ENCODE measurements around the gene KCNN2. TPM values are rescaled to one million over a fixed set of nuclear protein-coding genes. Genes with fewer than 3 reads are reported as not detected.
A peak's percentile ranks its signal among the peaks of the same experiment; 100 is the strongest.

Gene KCNN2
- polyA plus RNA-seq, 1 experiment: 4.6 TPM

DNA sequence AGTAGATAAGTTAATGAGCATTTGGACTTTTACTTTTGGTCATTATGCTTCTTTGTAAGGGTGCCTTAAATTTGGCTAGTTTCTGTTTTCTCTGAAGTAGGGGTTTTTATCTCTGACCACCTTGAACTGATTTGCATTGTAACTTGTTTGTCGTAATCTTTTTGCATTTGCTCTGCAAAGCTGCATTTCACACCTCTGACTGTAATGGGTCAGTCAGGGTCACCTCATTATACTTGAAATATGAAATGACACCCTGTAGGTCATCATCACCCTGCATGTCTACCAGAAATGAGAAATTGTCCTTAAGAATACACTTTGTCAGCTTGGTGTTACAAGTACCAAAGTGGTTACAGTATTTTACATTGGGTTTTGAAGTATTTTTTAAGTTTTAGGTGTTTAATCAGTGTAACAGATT lies 74.0 kb downstream of the KCNN2 start:
- no peaks in the 10 kb centered on the region for H3K36me3 ChIP-seq (ENCODE audit: control insufficient read depth, insufficient read depth, low read length)
- no peak for DNase-seq (ENCODE audit: low read depth)
- ChIA-PET POLR2A (no interaction called here), CTCF (interaction anchor here (0.8 to 5.7 kb wide), 2 partner anchors 10 to 13 kb away, joined by 3 to 35 read pairs; no protein-coding TSS in a partner anchor)
- TF ChIP-seq, protein P1, sequence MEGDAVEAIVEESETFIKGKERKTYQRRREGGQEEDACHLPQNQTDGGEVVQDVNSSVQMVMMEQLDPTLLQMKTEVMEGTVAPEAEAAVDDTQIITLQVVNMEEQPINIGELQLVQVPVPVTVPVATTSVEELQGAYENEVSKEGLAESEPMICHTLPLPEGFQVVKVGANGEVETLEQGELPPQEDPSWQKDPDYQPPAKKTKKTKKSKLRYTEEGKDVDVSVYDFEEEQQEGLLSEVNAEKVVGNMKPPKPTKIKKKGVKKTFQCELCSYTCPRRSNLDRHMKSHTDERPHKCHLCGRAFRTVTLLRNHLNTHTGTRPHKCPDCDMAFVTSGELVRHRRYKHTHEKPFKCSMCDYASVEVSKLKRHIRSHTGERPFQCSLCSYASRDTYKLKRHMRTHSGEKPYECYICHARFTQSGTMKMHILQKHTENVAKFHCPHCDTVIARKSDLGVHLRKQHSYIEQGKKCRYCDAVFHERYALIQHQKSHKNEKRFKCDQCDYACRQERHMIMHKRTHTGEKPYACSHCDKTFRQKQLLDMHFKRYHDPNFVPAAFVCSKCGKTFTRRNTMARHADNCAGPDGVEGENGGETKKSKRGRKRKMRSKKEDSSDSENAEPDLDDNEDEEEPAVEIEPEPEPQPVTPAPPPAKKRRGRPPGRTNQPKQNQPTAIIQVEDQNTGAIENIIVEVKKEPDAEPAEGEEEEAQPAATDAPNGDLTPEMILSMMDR (IDR thresholded peaks at IDR 0.05; ENCODE audit: insufficient read depth, low read depth, low read length): no peak
- H3K4me3 ChIP-seq (ENCODE audit: low read depth, low read length): no peak overlapping the region
- H3K27me3 ChIP-seq (ENCODE audit: control insufficient read depth, insufficient read depth, low read length): no peaks in the 10 kb centered on the region

DNA sequence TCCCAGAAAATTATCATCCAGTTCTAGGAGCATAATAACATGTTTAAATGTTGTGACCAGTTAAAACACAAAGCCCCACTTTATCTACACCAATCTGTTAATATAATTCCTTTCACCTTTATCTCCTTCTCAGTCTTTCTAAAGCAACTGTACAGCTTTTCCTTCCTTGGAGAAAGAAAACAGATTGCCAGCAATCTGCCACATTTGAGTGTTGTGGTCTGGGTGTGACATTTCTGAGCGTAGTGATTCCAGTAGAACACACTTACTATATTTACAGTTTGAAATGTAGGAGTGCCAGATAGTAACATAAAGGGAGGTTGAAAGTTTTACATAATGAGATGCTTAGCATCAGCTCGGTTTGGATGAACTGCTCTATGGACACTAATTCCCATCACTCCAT lies 76.1 kb downstream of the KCNN2 start:
- TF ChIP-seq, protein P1 (IDR thresholded peaks at IDR 0.05; ENCODE audit: insufficient read depth, low read depth, low read length): no peak
- no peak overlapping the region for H3K4me3 ChIP-seq (ENCODE audit: low read depth, low read length)
- no peaks in the 10 kb centered on the region for H3K27me3 ChIP-seq (ENCODE audit: control insufficient read depth, insufficient read depth, low read length)
- DNase-seq (ENCODE audit: low read depth): no peak
- POLR2A ChIA-PET: no interaction called here
- H3K36me3 ChIP-seq (ENCODE audit: control insufficient read depth, insufficient read depth, low read length): no peaks in the 10 kb centered on the region
- CTCF ChIA-PET: interaction anchor here (1.3 to 5.7 kb wide), 2 partner anchors 10 to 11 kb away, joined by 4 to 35 read pairs; no protein-coding TSS in a partner anchor

DNA sequence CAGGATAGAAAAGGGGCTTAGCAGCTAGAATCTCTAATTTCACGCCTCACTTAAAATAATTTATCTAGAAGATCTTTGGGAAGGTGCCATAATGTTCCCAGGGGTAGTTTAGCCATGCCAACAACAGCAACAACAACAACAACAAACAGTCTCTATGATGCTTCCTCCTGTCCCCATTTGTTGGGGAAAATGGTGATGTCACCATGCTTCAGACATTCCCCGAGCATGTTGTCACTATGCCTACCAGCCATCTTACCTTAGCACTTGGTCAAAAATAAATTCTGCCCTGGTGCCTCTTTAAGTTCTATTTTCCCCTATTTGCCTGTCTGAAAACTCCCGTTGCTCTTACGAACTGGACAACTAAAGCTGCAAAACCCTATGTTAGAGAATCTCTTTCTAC lies 76.6 kb downstream of the KCNN2 start:
- H3K36me3 ChIP-seq (ENCODE audit: control insufficient read depth, insufficient read depth, low read length): no peaks in the 10 kb centered on the region
- POLR2A ChIA-PET: no interaction called here
- H3K4me3 ChIP-seq (ENCODE audit: low read depth, low read length): no peak overlapping the region
- TF ChIP-seq, protein P1 (IDR thresholded peaks at IDR 0.05; ENCODE audit: insufficient read depth, low read depth, low read length): no peak
- CTCF ChIA-PET: interaction anchor here (5.7 kb wide), 1 partner anchor 10 kb away, joined by 35 read pairs; no protein-coding TSS in a partner anchor
- no peak for DNase-seq (ENCODE audit: low read depth)
- no peaks in the 10 kb centered on the region for H3K27me3 ChIP-seq (ENCODE audit: control insufficient read depth, insufficient read depth, low read length)

DNA sequence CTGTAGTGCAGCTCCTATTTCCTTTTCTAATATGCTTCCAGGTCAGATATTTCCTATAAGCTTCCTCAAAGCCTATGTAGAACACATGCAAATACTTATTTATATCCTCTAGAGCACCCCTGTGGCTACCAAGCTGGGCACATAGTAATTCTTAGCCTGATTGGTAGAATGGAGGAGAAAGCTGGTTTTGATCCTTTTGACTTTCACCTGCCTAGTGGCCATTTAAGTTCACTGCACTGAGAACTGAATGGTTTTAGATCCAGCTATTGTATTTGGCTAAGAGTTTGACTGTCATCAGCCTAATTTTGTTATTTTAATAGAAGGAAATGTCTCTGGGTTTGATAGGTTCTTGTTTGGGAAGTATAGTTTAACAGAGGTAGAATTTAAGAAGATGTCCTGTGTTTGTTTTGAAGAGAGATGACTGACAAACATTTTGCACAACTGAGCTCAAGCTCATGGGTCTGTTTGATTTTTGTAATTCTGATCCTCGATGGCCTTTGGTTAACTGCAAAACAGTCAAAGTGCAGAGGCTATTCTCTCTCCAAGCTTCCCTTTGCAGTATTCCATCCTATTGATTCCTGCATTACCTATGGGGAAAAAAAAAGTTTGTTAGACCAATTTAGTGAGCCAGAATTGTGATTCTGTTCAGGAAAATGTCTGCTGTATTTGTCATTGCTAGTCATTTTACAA lies 85.4 kb downstream of the KCNN2 start:
- H3K27me3 ChIP-seq (ENCODE audit: control insufficient read depth, insufficient read depth, low read length): no peaks in the 10 kb centered on the region
- no peak for DNase-seq (ENCODE audit: low read depth)
- no peaks in the 10 kb centered on the region for H3K36me3 ChIP-seq (ENCODE audit: control insufficient read depth, insufficient read depth, low read length)
- H3K4me3 ChIP-seq (ENCODE audit: low read depth, low read length): no peak overlapping the region
- ChIA-PET POLR2A (no interaction called here), CTCF (interaction anchor here (0.6 to 6.9 kb wide), 17 partner anchors 9 to 768 kb away, joined by 3 to 104 read pairs (median 4); partner anchors contain the start of gene KCNN2)
- TF ChIP-seq, protein P1 (IDR thresholded peaks at IDR 0.05; ENCODE audit: insufficient read depth, low read depth, low read length): peak; percentile 39

DNA sequence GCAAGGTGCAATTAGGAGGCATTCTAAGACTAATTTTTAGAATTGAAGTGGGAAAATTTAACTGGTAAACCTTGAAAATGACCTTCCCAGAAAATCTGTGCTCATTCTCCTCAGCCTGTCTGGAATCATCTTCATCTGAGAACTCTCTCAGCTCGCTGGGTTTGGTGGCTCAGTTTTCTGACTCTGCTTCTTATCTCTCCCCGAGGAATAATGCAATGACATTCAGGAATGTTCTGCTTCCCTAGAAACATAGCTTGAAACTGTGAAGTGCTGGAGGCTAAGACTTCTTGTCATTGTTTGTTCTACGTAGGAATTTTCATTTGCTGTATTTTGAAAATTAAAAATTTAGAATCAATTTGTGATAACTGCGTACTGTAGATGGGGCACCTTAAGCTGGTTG lies 86.6 kb downstream of the KCNN2 start:
- CTCF ChIA-PET: interaction anchor here (0.5 to 6.9 kb wide), 19 partner anchors 10 to 779 kb away, joined by 3 to 104 read pairs (median 9); partner anchors contain the start of gene KCNN2
- POLR2A ChIA-PET: no interaction called here
- no peak for DNase-seq (ENCODE audit: low read depth)

More for the DNA sequence above, 86.6 kb downstream of the KCNN2 start:
- TF ChIP-seq, protein P1 (IDR thresholded peaks at IDR 0.05; ENCODE audit: insufficient read depth, low read depth, low read length): no peak
- no peak overlapping the region for H3K4me3 ChIP-seq (ENCODE audit: low read depth, low read length)
- no peaks in the 10 kb centered on the region for H3K36me3 ChIP-seq (ENCODE audit: control insufficient read depth, insufficient read depth, low read length)
- H3K27me3 ChIP-seq (ENCODE audit: control insufficient read depth, insufficient read depth, low read length): no peaks in the 10 kb centered on the region
